OCI-LY3 (cell line): Measurements from ENCODE around the gene ADAP2.

Experiments
- CTCF ChIP-seq: fragments of 200-600, 300-600 bp; sonication (generic); IDR thresholded peaks from 2 replicates; pipeline ENCODE4 v1.5.1; 2014; ENCODE audit warnings: antibody characterized with exemption, low read length, low read depth
- EZH2phosphoT487 ChIP-seq: fragments of 200-600 bp; shearing (Covaris generic); IDR thresholded peaks from 2 replicates; pipeline ENCODE4 v1.6.1; 2018; ENCODE audit warnings: antibody characterized with exemption, mixed run types, low read depth

DNA sequence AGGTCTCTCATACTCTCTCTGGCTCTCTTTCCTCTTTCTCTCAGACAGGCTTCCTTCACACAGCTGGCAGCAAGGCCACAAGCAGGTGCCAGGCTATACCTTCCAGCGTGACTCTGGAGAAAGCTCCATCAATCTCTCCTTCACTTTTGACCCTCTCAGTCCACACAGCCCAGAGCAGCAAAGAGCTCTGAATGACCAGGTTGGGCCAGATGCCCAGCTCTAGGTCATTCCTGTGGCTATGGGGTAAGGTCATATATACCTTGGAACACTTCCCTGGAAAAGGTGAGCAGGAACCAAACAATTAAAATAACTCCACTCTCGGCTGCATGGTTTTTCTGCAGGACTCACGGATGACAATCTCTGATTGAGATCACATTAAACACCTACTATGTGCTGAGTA lies 8.8 kb downstream of the ADAP2 start:
- TF ChIP-seq CTCF (no peak), EZH2phosphoT487 (no peak)
